Uterus (tissue), 4 donors: Measurements from ENCODE around the gene SCTR. TPM values are rescaled to one million over a fixed set of nuclear protein-coding genes. Genes with fewer than 3 reads are reported as not detected.

Experiments
- DNase-seq, 2 donors: peaks; one replicate each; pipeline ENCODE4 v3.0.0-alpha.2; 2019 to 2020
- H3K27ac ChIP-seq, 2 donors: fragments of 200-600 bp; sonication (generic); 1 replicate in 1 of 2; 2 replicates in 1 of 2; pipeline ENCODE4 v1.5.1; 2016 to 2018
- H3K27me3 ChIP-seq, 2 donors: fragments of 200-600 bp; sonication (generic); one replicate each; pipeline ENCODE4 v1.5.1; 2018 to 2019; ENCODE audit warnings: control low read depth in 1 of 2
- H3K36me3 ChIP-seq, 2 donors: fragments of 200-600 bp; sonication (generic); one replicate each; pipeline ENCODE4 v1.5.1; 2019; ENCODE audit warnings: control low read depth in 1 of 2
- H3K4me1 ChIP-seq, 2 donors: fragments of 200-600 bp; sonication (generic); one replicate each; pipeline ENCODE4 v1.5.1; 2018 to 2019; ENCODE audit warnings: control low read depth in 1 of 2
- H3K4me3 ChIP-seq, 2 donors: fragments of 200-600 bp; sonication (generic); 1 replicate in 1 of 2; 2 replicates in 1 of 2; pipeline ENCODE4 v1.5.1; 2018 to 2019; ENCODE audit warnings: mild to moderate bottlenecking in 1 of 2
- H3K9me3 ChIP-seq, 2 donors: fragments of 200-600 bp; sonication (generic); one replicate each; pipeline ENCODE4 v1.5.1; 2019; ENCODE audit warnings: control low read depth in 1 of 2
- CTCF ChIP-seq, 4 experiments: fragments of 200-600 bp in 2 of 4; fragments of 450-650 bp in 2 of 4; sonication (generic) in 2 of 4; IDR thresholded peaks; one replicate each; pipeline ENCODE4 v1.5.1; 2016 to 2019; ENCODE audit warnings: antibody characterized with exemption in 4 of 4, mild to moderate bottlenecking in 2 of 4, moderate library complexity in 1 of 4
- POLR2A ChIP-seq, 2 donors: fragments of 450-650 bp; IDR thresholded peaks; one replicate each; pipeline ENCODE4 v1.6.1; 2016; ENCODE audit warnings: antibody characterized with exemption in 2 of 2, mild to moderate bottlenecking in 1 of 2, moderate library complexity in 1 of 2
- intact Hi-C: fragments of 100-400 bp; cut with DNase I; formaldehyde crosslinking; loops from one replicate; pipeline ENCODE4 v1.15.1; 2023; ENCODE audit warnings: low total_unique reads
- total RNA-seq, 4 donors: library from RNA; depleted of rRNA in 3 of 4; stranded (reverse); fragments of >200 nt in 3 of 4; gene quantifications; one replicate each; pipeline versions ENCODE4 v1.1.0 to v1.2.4, GENCODE V29; 2014 to 2023
- donor health status: DM: yes; HTN: yes; CAD: no.

SCTR gene
- total RNA-seq, 4 donors from 2014 or later = not detected

- Histone ChIP-seq H3K27ac (no peak overlapping the region), H3K36me3 (no peaks in the 10 kb centered on the region), H3K4me3 (no peak overlapping the region), H3K4me1 (no peaks in the 10 kb centered on the region), H3K27me3 (no peaks in the 10 kb centered on the region), H3K9me3 (no peaks in the 10 kb centered on the region)
- no peak for DNase-seq
- intact Hi-C loops = no loop called here
- no peak for TF ChIP-seq CTCF (IDR thresholded peaks at IDR 0.05)
- no peak for TF ChIP-seq POLR2A (IDR thresholded peaks at IDR 0.05)
These were observed 41.5 kb downstream of the SCTR start for GRCh38 chr2:119482481-119483394.

GRCh38 chr2:119481501-119482455, 42.5 kb downstream of the SCTR start:
- TF ChIP-seq POLR2A (IDR thresholded peaks at IDR 0.05) = no peak
- no peak for TF ChIP-seq CTCF (IDR thresholded peaks at IDR 0.05)
- H3K9me3 ChIP-seq = no peaks in the 10 kb centered on the region
- H3K27me3 ChIP-seq = no peaks in the 10 kb centered on the region
- no peaks in the 10 kb centered on the region for H3K36me3 ChIP-seq
- H3K27ac ChIP-seq = no peak overlapping the region
- no peaks in the 10 kb centered on the region for H3K4me1 ChIP-seq
- intact Hi-C loops = no loop called here
- no peak for DNase-seq
- H3K4me3 ChIP-seq = no peak overlapping the region

GRCh38 chr2:119480718-119481142, 43.6 kb downstream of the SCTR start:
- Histone ChIP-seq H3K4me1 (no peaks in the 10 kb centered on the region), H3K4me3 (no peak overlapping the region), H3K27me3 (no peaks in the 10 kb centered on the region), H3K9me3 (no peaks in the 10 kb centered on the region), H3K36me3 (no peaks in the 10 kb centered on the region), H3K27ac (no peak overlapping the region)
- intact Hi-C loops = no loop called here
- no peak for DNase-seq
- TF ChIP-seq POLR2A (IDR thresholded peaks at IDR 0.05) = no peak

- no peak overlapping the region for H3K4me3 ChIP-seq
- no peaks in the 10 kb centered on the region for H3K4me1 ChIP-seq
- intact Hi-C loops = no loop called here
These were observed 44.1 kb downstream of the SCTR start for GRCh38 chr2:119480184-119480583.

GRCh38 chr2:119478978-119479295, 45.3 kb downstream of the SCTR start:
- Histone ChIP-seq H3K4me3 (no peak overlapping the region), H3K9me3 (no peaks in the 10 kb centered on the region), H3K27ac (no peak overlapping the region), H3K4me1 (no peaks in the 10 kb centered on the region), H3K36me3 (no peaks in the 10 kb centered on the region), H3K27me3 (no peaks in the 10 kb centered on the region)
- DNase-seq = no peak
- intact Hi-C loops = no loop called here
- TF ChIP-seq POLR2A (IDR thresholded peaks at IDR 0.05) (no peak), CTCF (IDR thresholded peaks at IDR 0.05) (no peak)

More at GRCh38 chr2:119480184-119480583, 44.1 kb downstream of the SCTR start:
- no peak for TF ChIP-seq POLR2A (IDR thresholded peaks at IDR 0.05)
- no peak for TF ChIP-seq CTCF (IDR thresholded peaks at IDR 0.05)
- Histone ChIP-seq H3K27ac (no peak overlapping the region), H3K27me3 (no peaks in the 10 kb centered on the region), H3K36me3 (no peaks in the 10 kb centered on the region), H3K9me3 (no peaks in the 10 kb centered on the region)
- DNase-seq = no peak
